PC-3 (cell line): ENCODE data around the gene HDAC4.

Experiments
- EZH2 ChIP-seq: fragments of 300-600 bp; sonication (generic); IDR thresholded peaks from one replicate; pipeline ENCODE4 v1.6.1; 2017; ENCODE audit warnings: antibody characterized with exemption, mild to moderate bottlenecking, low read length; ENCODE audit not compliant: unreplicated experiment
- EZH2phosphoT487 ChIP-seq: fragments of 300-600 bp; sonication (generic); IDR thresholded peaks from 2 replicates; pipeline ENCODE4 v1.6.1; 2018; ENCODE audit warnings: mild to moderate bottlenecking, antibody characterized with exemption, low read length, borderline replicate concordance
- TF ChIP-seq, protein P1 (sequence below): fragments of 300-600 bp; sonication (generic); conservative IDR thresholded peaks from 2 replicates; pipeline ENCODE4 v1.5.1; 2017; ENCODE audit warnings: antibody characterized with exemption, low read depth, mild to moderate bottlenecking, low read length

DNA sequence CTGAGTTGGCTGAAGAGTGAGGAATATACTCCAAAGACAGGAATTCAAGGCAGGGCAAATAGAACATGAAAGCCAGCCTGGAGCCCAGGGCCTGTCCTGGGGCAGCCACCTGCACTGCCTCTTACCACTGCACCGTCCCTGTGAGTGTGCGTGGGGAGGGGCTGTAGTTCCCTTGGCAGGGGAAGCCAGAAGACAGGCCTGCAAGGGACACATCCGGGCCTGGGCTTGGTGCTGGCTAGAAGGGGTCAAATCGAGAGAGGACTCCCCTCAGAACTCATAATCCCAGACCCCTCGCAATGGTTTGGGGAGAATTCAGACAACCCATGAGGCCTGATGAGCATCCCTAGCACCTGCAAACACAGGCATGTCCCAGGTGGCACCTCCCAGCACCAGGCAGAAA, 87.0 kb downstream of the HDAC4 start:
- TF ChIP-seq, protein P1, sequence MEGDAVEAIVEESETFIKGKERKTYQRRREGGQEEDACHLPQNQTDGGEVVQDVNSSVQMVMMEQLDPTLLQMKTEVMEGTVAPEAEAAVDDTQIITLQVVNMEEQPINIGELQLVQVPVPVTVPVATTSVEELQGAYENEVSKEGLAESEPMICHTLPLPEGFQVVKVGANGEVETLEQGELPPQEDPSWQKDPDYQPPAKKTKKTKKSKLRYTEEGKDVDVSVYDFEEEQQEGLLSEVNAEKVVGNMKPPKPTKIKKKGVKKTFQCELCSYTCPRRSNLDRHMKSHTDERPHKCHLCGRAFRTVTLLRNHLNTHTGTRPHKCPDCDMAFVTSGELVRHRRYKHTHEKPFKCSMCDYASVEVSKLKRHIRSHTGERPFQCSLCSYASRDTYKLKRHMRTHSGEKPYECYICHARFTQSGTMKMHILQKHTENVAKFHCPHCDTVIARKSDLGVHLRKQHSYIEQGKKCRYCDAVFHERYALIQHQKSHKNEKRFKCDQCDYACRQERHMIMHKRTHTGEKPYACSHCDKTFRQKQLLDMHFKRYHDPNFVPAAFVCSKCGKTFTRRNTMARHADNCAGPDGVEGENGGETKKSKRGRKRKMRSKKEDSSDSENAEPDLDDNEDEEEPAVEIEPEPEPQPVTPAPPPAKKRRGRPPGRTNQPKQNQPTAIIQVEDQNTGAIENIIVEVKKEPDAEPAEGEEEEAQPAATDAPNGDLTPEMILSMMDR = no peak
- TF ChIP-seq EZH2phosphoT487 (no peak), EZH2 (no peak)
